GM12878 (cell line): ENCODE results near the gene SRSF3. TPM values are rescaled to one million over a fixed set of nuclear protein-coding genes. Genes with fewer than 3 reads are reported as not detected.

Experiments
- ATAC-seq: fragments of 200-7000 bp; cut with Tn5 transposase; 3 replicates; pipeline ENCODE4 v1.9.1; 2020; ENCODE audit warnings: mild to moderate bottlenecking, moderate library complexity
- BruUV-seq: library from RNA; stranded (reverse); fragments of 400-500 nt; replicated peaks from 2 replicates; lab custom pipeline; 2021; lab: Mats Ljungman, UMichigan
- CTCF ChIA-PET: fragments of 300-600 bp; sonication (Branson Sonifier 250); formaldehyde crosslinking; extraction: SDS; loops from one replicate; lab custom pipeline; 2021; ENCODE audit warnings: inconsistent platforms; lab: Yijun Ruan, JAX
- POLR2A ChIA-PET: fragments of 350-600 bp; formaldehyde crosslinking; extraction: SDS; loops from one replicate; lab custom pipeline; 2021; ENCODE audit warnings: inconsistent platforms; lab: Charles Lee
- RAD21 ChIA-PET: fragments of 300-600 bp; sonication (Branson Sonifier 250); formaldehyde crosslinking; loops from one replicate; lab custom pipeline; 2023; ENCODE audit warnings: antibody characterized with exemption; ENCODE audit not compliant: unreplicated experiment; lab: Charles Lee
- SMC1A ChIA-PET: fragments of 300-600 bp; sonication (Branson Sonifier 250); formaldehyde crosslinking; loops from one replicate; lab custom pipeline; 2023; ENCODE audit not compliant: unreplicated experiment, uncharacterized antibody; lab: Charles Lee
- DNase-seq: peaks from one replicate; pipeline ENCODE4 v3.0.0-alpha.2; 2011; ENCODE audit warnings: low read depth, low spot score
- FAIRE-seq: peaks from 3 replicates; lab custom pipeline; 2011; peaks lifted over from hg19 to GRCh38; lab: Jason Lieb, UNC
- H2AFZ ChIP-seq: 2 replicates; pipeline ENCODE4 v1.6.0; 2011; ENCODE audit warnings: low read depth, low read length, control low read depth; ENCODE audit not compliant: control insufficient read depth
- H3K27ac ChIP-seq: 2 replicates; pipeline ENCODE4 v1.5.1; 2011; ENCODE audit warnings: control low read depth; ENCODE audit not compliant: control insufficient read depth, insufficient read depth
- H3K27me3 ChIP-seq, 2 experiments: replicated peaks in 1 of 2; 2 replicates each; pipeline versions ENCODE4 v1.6.0 to v1.6.1; 2011; ENCODE audit warnings: low read length in 1 of 2; ENCODE audit not compliant: control insufficient read depth in 2 of 2, insufficient read depth in 2 of 2
- H3K36me3 ChIP-seq, 2 experiments: 2 replicates each; pipeline ENCODE4 v1.5.1; 2011; ENCODE audit warnings: low read length in 1 of 2; ENCODE audit not compliant: control insufficient read depth in 2 of 2, insufficient read depth in 2 of 2
- H3K4me1 ChIP-seq: 2 replicates; pipeline ENCODE4 v1.6.1; 2011; ENCODE audit warnings: mild to moderate bottlenecking, low read length, moderate library complexity, mixed read lengths; ENCODE audit not compliant: control insufficient read depth, insufficient read depth
- H3K4me2 ChIP-seq: 2 replicates; pipeline ENCODE4 v1.6.0; 2011; ENCODE audit warnings: control low read depth; ENCODE audit not compliant: control insufficient read depth, insufficient read depth
- H3K4me3 ChIP-seq: fragments of 200-600 bp; sonication (generic); 2 replicates; pipeline ENCODE4 v1.5.1; 2016
- H3K79me2 ChIP-seq: 2 replicates; pipeline ENCODE4 v1.6.0; 2011; ENCODE audit warnings: low read length; ENCODE audit not compliant: control insufficient read depth, insufficient read depth
- H3K9ac ChIP-seq: 2 replicates; pipeline ENCODE4 v1.8.0; 2011; ENCODE audit warnings: low read length, control low read depth, mixed read lengths; ENCODE audit not compliant: control insufficient read depth, insufficient read depth
- H3K9me3 ChIP-seq: replicated peaks from 3 replicates; pipeline ENCODE4 v1.5.1; 2011; ENCODE audit warnings: mild to moderate bottlenecking, low read length; ENCODE audit not compliant: control insufficient read depth, insufficient read depth
- H4K20me1 ChIP-seq: 2 replicates; pipeline ENCODE4 v1.6.0; 2011; ENCODE audit not compliant: control insufficient read depth, insufficient read depth
- ATF7 ChIP-seq: fragments of 450-650 bp; IDR thresholded peaks from 2 replicates; pipeline ENCODE4 v1.6.1; 2016; ENCODE audit warnings: low read depth, mild to moderate bottlenecking
- CTCF ChIP-seq, 3 experiments: IDR thresholded peaks in 2 of 3; conservative IDR thresholded peaks in 1 of 3; 2 replicates each; pipeline ENCODE4 v1.5.1; 2011; ENCODE audit warnings: low read depth in 3 of 3, low read length in 3 of 3, mild to moderate bottlenecking in 3 of 3, control low read depth in 2 of 3, moderate library complexity in 2 of 3, inconsistent platforms in 1 of 3, mixed read lengths in 1 of 3; ENCODE audit not compliant: control insufficient read depth in 2 of 3, insufficient read depth in 1 of 3; ENCODE audit errors: extremely low read depth in 1 of 3
- EZH2 ChIP-seq: IDR thresholded peaks from 2 replicates; pipeline ENCODE4 v1.6.1; 2012; ENCODE audit warnings: low read depth, mild to moderate bottlenecking, control low read depth, inconsistent platforms, low read length, borderline replicate concordance; ENCODE audit not compliant: control insufficient read depth
- GATAD2B ChIP-seq: fragments of 450-650 bp; conservative IDR thresholded peaks from 2 replicates; pipeline ENCODE4 v1.6.1; 2017; ENCODE audit warnings: low read depth, mild to moderate bottlenecking, moderate library complexity
- HDAC2 ChIP-seq: fragments of 200-600 bp; sonication (generic); IDR thresholded peaks from 2 replicates; pipeline ENCODE4 v1.6.1; 2017
- IKZF1 ChIP-seq: fragments of 450-650 bp; conservative IDR thresholded peaks from 2 replicates; pipeline ENCODE4 v1.6.1; 2017; ENCODE audit warnings: antibody characterized with exemption, mild to moderate bottlenecking
- IRF3 ChIP-seq: fragments of 450-650 bp; IDR thresholded peaks from 2 replicates; pipeline ENCODE4 v1.6.1; 2014; ENCODE audit warnings: mild to moderate bottlenecking
- LARP7 ChIP-seq: fragments of 450-650 bp; IDR thresholded peaks from 2 replicates; pipeline ENCODE4 v1.6.1; 2017; ENCODE audit warnings: mild to moderate bottlenecking
- MLLT1 ChIP-seq: fragments of 450-650 bp; IDR thresholded peaks from 2 replicates; pipeline ENCODE4 v1.6.1; 2016; ENCODE audit warnings: mild to moderate bottlenecking
- NKRF ChIP-seq: fragments of 450-650 bp; conservative IDR thresholded peaks from 2 replicates; pipeline ENCODE4 v1.6.1; 2017; ENCODE audit warnings: mild to moderate bottlenecking, moderate library complexity
- PBX3 ChIP-seq: IDR thresholded peaks from 2 replicates; pipeline ENCODE4 v1.6.1; 2011; ENCODE audit warnings: mild to moderate bottlenecking, low read depth, low read length, moderate library complexity; ENCODE audit not compliant: insufficient replicate concordance
- RBBP5 ChIP-seq: fragments of 200-600 bp; sonication (generic); conservative IDR thresholded peaks from 2 replicates; pipeline ENCODE4 v1.6.1; 2016
- TCF12 ChIP-seq: IDR thresholded peaks from 2 replicates; pipeline ENCODE4 v1.6.1; 2011; ENCODE audit warnings: low read depth, mild to moderate bottlenecking, low read length
- TCF3 ChIP-seq: IDR thresholded peaks from 2 replicates; pipeline ENCODE4 v1.6.1; 2012; ENCODE audit warnings: low read depth, mild to moderate bottlenecking, low read length, borderline replicate concordance; ENCODE audit not compliant: insufficient read depth
- TCF7 ChIP-seq: IDR thresholded peaks from 2 replicates; pipeline ENCODE4 v1.6.1; 2014; ENCODE audit warnings: antibody characterized with exemption, borderline replicate concordance
- ZNF274 ChIP-seq: IDR thresholded peaks from one replicate; pipeline ENCODE4 v1.8.0; 2011; ENCODE audit not compliant: insufficient read length, insufficient read depth
- WGBS: methylation state at CpG from one replicate; pipeline ENCODE4 v1.1.6; 2016; ENCODE audit warnings: low lambda C conversion rate; ENCODE audit not compliant: insufficient replicate concordance, insufficient coverage; ENCODE audit errors: missing lambda C conversion rate; 5-methylcytosine and 5-hydroxymethylcytosine counted together
- in situ Hi-C: fragments of 300-500 bp; cut with MboI; formaldehyde crosslinking; loops from 9 replicates; pipeline ENCODE4 v1.14.3; 2018; ENCODE audit warnings: mixed read lengths
- intact Hi-C: fragments of 100-400 bp; cut with micrococcal nuclease; formaldehyde crosslinking; loops from one replicate; pipeline ENCODE4 v1.14.2; 2022; ENCODE audit not compliant: unreplicated experiment
- polyA plus RNA-seq, 11 experiments: library from polyadenylated mRNA; depleted of rRNA in 4 of 11; unstranded in 6 of 11; stranded (reverse) in 5 of 11; fragments of >200 nt; fragmentation: Nextera tagmentation in 4 of 11; fragmentation: Illumina TruSeq in 1 of 11; extraction: Ambion mirVana in 4 of 11; extraction: Trizol in 1 of 11; gene quantifications; 1 replicate in 1 of 11; 2 replicates in 10 of 11; pipeline versions ENCODE4 v1.2.1 to v1.2.3, GENCODE V29; 2011 to 2016; ENCODE audit warnings: inconsistent platforms in 2 of 11, missing spikeins in 2 of 11, low read depth in 1 of 11
- total RNA-seq, 4 experiments: library from RNA; depleted of rRNA in 3 of 4; stranded (reverse); fragments of >200 nt in 3 of 4; fragmentation: Illumina TruSeq in 1 of 4; extraction: Trizol in 1 of 4; gene quantifications; 2 replicates each; pipeline versions ENCODE4 v1.2.1 to v1.2.3, GENCODE V29; 2013 to 2021

SRSF3 gene
- total and polyA plus RNA-seq, 10 of the 15 experiments (the other 5 are each of a cell fraction or from before 2014, with no cell fraction given) = 195 to 1,377 (median 493) TPM

- CTCF ChIA-PET = interaction anchor here (0.8 to 1.9 kb wide), 3 partner anchors 13 to 169 kb away, joined by 3 to 9 read pairs (median 3); no protein-coding TSS in a partner anchor
- TF ChIP-seq ATF7 (0 out of 2 replicates have a peak, but pooled peaks have one; percentile 36), TCF7 (no peak), ZNF274 (no peak), PBX3 (peak; percentile 9), NKRF (no peak), MLLT1 (peak; percentile 34; the same call in 1 of the 2 replicates), IRF3 (no peak), RBBP5 (no peak), GATAD2B (no peak), LARP7 (no peak), CTCF (IDR thresholded peaks at IDR 0.05 in 2 of 3, conservative IDR thresholded peaks at IDR 0.05 in 1 of 3; ENCODE audit: control insufficient read depth in 2 of 3, extremely low read depth in 1 of 3, insufficient read depth in 1 of 3, low read depth in 3 of 3, low read length in 3 of 3) (no peak), EZH2 (no peak), HDAC2 (no peak), IKZF1 (peak; percentile 72), TCF3 (peak; percentile 75; the same call in 1 of the 2 replicates), TCF12 (peak; percentile 80)
Observed at GRCh38 chr6:36592221-36592655, 1.9 kb upstream of the SRSF3 start.

More at GRCh38 chr6:36592221-36592655, 1.9 kb upstream of the SRSF3 start:
- 3% methylated on average over 12 of the region's 12 CpGs for WGBS
- H4K20me1 ChIP-seq = no peaks in the 10 kb centered on the region; the same call in 1 of the 2 replicates
- intact Hi-C loops = loop anchor here (5.0 kb wide), 1 partner anchor 170 kb away; no protein-coding TSS in a partner anchor
- no peaks in the 10 kb centered on the region for H3K27me3 ChIP-seq
- peak; percentile 18 for FAIRE-seq
- H3K27ac ChIP-seq = peak overlapping the region; percentile 40; the same call in 1 of the 2 replicates
- no peaks in the 10 kb centered on the region for H3K9me3 ChIP-seq
- peak overlapping the region; percentile 53; the same call in 1 of the 2 replicates for H3K4me3 ChIP-seq
- BruUV-seq = no TSS peak
- in situ Hi-C loops = no loop called here
- ChIA-PET POLR2A (interaction anchor here (0.6 to 0.9 kb wide), 3 partner anchors 15 to 552 kb away, joined by 3 to 4 read pairs (median 4); no protein-coding TSS in a partner anchor), RAD21 (interaction anchor here (0.5 to 1.8 kb wide), 5 partner anchors 13 to 675 kb away, joined by 3 to 7 read pairs (median 4); no protein-coding TSS in a partner anchor), SMC1A (interaction anchor here (1.5 to 1.6 kb wide), 2 partner anchors 11 to 46 kb away, joined by 4 to 5 read pairs; no protein-coding TSS in a partner anchor)
- ATAC-seq = peak; percentile 28
- peak; percentile 72 for DNase-seq
- peak overlapping the region; percentile 52 for H2AFZ ChIP-seq
- H3K4me2 ChIP-seq = peak overlapping the region; percentile 88
- peak overlapping the region; percentile 37 for H3K9ac ChIP-seq
- H3K36me3 ChIP-seq = peaks cover 0 to 2% of the 10 kb centered on the region in 2 experiments
- peaks cover 35% of the 10 kb centered on the region for H3K79me2 ChIP-seq
- peaks cover 8% of the 10 kb centered on the region for H3K4me1 ChIP-seq
